HL-60 (cell line): Measurements from ENCODE around the gene CPB2.

Experiments
- DNase-seq, 2 experiments: peaks; one replicate each; pipeline ENCODE4 v3.0.0-alpha.2; 2010 to 2020; ENCODE audit warnings: low read depth in 1 of 2, low spot score in 1 of 2
- H3K27ac ChIP-seq: fragments of 250-450 bp; sonication (Bioruptor Pico); replicated peaks from 2 replicates; pipeline ENCODE4 v1.5.1; 2020; ENCODE audit warnings: mild to moderate bottlenecking, moderate library complexity
- H3K27me3 ChIP-seq: fragments of 250-450 bp; sonication (Bioruptor Pico); 2 replicates; pipeline ENCODE4 v1.5.1; 2021; ENCODE audit warnings: mild to moderate bottlenecking, moderate library complexity; ENCODE audit not compliant: insufficient read depth, poor library complexity, severe bottlenecking
- H3K4me3 ChIP-seq: replicated peaks from 2 replicates; pipeline ENCODE4 v1.5.1; 2011; ENCODE audit warnings: mild to moderate bottlenecking, control low read depth, low read length; ENCODE audit not compliant: insufficient read depth
- CTCF ChIP-seq: IDR thresholded peaks from one replicate; pipeline ENCODE4 v1.5.1; 2011; ENCODE audit warnings: low read length, control low read depth, inconsistent platforms; ENCODE audit not compliant: insufficient read depth
- GABPA ChIP-seq: IDR thresholded peaks from 2 replicates; pipeline ENCODE4 v1.6.1; 2012; ENCODE audit warnings: low read depth
- POLR2AphosphoS5 ChIP-seq: IDR thresholded peaks from 2 replicates; pipeline ENCODE4 v1.6.1; 2012; ENCODE audit warnings: low read depth
- REST ChIP-seq: IDR thresholded peaks from 2 replicates; pipeline ENCODE4 v1.6.1; 2012; ENCODE audit warnings: low read depth; ENCODE audit not compliant: insufficient replicate concordance
- SPI1 ChIP-seq: IDR thresholded peaks from 2 replicates; pipeline ENCODE4 v1.6.1; 2012; ENCODE audit warnings: low read depth, mild to moderate bottlenecking, borderline replicate concordance

The CPB2 gene

GRCh38 chr13:46114613-46115012 is 9.8 kb upstream of the CPB2 start:
- no peak overlapping the region for H3K27ac ChIP-seq
- TF ChIP-seq GABPA, result no peak
- TF ChIP-seq CTCF, result no peak
- no peak for TF ChIP-seq POLR2AphosphoS5
- TF ChIP-seq SPI1, result no peak
- no peak for TF ChIP-seq REST
- no peaks in the 10 kb centered on the region for H3K27me3 ChIP-seq
- no peak overlapping the region for H3K4me3 ChIP-seq
- DNase-seq, result no peak

GRCh38 chr13:46113596-46113995 is 8.8 kb upstream of the CPB2 start:
- no peak for DNase-seq
- no peak overlapping the region for H3K27ac ChIP-seq
- TF ChIP-seq POLR2AphosphoS5 (no peak), GABPA (no peak), REST (no peak), SPI1 (no peak), CTCF (no peak)

GRCh38 chr13:46111151-46111550 is 6.3 kb upstream of the CPB2 start:
- TF ChIP-seq POLR2AphosphoS5 (no peak), REST (no peak), CTCF (no peak), GABPA (no peak), SPI1 (no peak)

More at GRCh38 chr13:46113596-46113995, 8.8 kb upstream of the CPB2 start:
- Histone ChIP-seq H3K27me3 (no peaks in the 10 kb centered on the region), H3K4me3 (no peak overlapping the region)

More at GRCh38 chr13:46111151-46111550, 6.3 kb upstream of the CPB2 start:
- Histone ChIP-seq H3K4me3 (no peak overlapping the region), H3K27ac (no peak overlapping the region), H3K27me3 (no peaks in the 10 kb centered on the region)
- no peak for DNase-seq
